GM18861 (cell line): ENCODE measurements around the gene XPO6.

Experiments
- ATAC-seq: cut with Tn5 transposase; IDR thresholded peaks from one replicate; pipeline ENCODE4 v1.9.1; 2021; ENCODE audit not compliant: unreplicated experiment

Gene XPO6

DNA sequence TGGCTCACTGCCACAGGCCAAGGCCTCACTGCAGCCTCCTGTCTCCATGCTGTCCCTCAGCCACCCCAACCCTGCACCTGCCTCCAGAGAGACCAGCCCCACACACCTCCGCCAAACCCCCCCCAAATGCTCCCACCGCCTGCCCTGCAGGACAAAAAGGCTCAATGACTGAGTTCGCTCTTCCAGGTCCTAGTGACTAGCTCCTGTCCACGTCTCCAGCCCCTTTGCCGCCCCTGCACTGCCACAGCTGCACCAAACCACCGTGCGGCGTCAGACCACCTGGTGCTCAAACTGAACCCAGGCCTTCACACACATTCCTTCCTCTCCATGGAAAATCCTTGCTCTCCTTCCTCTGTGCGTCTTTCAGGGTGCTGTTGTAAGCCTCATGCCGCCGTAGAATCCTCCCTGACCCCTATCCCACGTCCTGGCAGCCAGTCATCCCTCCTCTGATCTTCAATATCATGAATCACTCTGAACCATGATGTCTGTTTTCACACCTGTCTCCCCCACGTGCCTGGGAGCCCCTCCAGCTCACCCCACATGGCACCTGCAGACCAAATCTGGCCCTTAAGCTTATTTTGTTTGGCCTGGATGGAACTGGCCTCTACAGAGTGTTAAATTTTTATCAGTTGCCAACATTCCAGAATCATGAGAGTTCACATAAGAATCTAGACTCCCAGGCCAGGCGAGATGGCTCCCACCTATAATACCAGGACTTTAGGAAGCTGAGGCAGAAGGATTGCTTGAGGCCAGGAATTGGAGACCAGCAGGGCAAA is 144.0 kb downstream of the XPO6 start:
- ATAC-seq = no peak

DNA sequence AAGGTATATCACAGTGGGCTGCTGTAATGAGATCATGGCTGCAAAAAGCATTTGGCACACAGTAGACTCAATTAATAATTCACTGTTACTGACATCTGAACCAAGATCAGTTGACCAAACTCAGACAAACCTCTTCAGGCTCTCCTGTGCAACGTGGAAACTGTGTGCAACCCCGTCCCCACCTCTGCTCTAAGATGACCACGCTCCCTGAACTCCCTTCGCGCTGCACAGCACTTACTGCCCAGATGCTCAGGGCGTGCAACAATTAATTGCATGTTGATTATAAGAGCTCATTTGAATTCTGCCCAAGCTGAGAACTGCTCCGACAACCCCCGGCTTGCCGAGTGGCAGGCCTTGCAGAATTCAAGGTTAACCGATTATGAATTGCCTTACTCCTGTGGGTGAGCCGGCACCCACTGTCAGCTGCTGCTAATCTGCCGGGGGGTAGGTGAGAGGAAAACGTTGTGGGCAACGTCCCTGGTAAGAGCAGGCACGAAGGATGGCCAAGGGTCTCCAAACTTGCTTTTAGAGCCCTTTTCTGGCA is 147.0 kb downstream of the XPO6 start:
- ATAC-seq = no peak

DNA sequence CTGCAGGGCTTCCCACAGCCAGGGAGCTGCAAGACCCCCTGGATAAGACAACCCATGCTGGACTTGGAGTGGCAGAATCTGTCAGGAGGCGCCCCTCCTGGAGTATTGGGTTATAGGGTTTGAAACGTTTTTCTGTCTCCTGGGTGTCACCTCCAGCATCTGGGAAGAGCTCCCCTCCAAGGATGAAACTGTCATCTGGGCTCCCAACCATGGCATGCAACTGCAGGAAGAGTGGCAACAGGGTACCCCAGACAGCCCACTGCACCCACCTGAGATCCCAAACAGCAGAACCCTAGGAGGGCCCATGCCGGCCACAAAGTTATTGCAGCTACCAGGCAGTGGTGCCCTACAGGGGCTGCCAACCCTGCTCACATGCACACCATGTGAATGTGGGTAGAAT is 147.6 kb downstream of the XPO6 start:
- ATAC-seq = no peak

- no peak for ATAC-seq
Observed at GRCh38 chr16:28063591-28064061, 148.1 kb downstream of the XPO6 start, which contains the start of gene GSG1L. Gene GSG1L, minus strand, starts transcription at chr16:28063714. Its CDS starts 290 bp downstream, at chr16:28063424.

DNA sequence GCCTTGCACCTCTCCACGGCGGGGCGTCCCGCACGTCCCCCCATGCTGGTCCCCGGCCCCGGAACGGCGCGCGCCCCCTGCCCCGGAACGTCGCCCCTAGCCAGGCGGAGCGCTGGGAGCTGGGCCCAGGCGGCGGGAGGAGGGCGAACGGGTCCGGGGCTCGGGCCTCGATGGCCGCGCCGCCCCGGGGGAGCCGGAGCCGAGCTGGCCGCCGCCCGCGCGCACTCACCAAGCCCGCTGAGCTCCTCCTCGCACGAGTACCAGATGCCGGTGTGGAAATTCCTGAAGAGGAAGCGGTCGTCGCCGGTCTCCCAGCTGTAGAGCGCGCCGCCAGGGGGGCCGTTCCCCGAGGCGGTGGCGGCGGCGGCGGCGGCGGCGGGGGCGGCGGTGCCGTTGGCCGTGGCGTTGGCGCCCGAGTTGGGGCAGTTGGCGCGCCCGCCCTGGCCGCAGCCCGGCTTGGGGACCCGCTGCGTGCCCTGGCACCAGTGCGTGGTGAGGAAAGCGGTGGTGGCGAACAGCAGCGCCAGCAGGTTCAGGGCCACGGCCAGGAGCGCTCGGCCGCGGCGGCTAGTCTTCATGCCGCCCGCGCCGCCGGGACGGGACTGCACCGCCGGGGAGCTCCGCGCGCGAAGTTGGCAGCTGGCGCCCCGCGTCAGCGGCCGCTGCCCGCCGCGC is 148.8 kb downstream of the XPO6 start:
- ATAC-seq = no peak

- no peak for ATAC-seq
Observed at GRCh38 chr16:28062261-28062846, 149.4 kb downstream of the XPO6 start.

DNA sequence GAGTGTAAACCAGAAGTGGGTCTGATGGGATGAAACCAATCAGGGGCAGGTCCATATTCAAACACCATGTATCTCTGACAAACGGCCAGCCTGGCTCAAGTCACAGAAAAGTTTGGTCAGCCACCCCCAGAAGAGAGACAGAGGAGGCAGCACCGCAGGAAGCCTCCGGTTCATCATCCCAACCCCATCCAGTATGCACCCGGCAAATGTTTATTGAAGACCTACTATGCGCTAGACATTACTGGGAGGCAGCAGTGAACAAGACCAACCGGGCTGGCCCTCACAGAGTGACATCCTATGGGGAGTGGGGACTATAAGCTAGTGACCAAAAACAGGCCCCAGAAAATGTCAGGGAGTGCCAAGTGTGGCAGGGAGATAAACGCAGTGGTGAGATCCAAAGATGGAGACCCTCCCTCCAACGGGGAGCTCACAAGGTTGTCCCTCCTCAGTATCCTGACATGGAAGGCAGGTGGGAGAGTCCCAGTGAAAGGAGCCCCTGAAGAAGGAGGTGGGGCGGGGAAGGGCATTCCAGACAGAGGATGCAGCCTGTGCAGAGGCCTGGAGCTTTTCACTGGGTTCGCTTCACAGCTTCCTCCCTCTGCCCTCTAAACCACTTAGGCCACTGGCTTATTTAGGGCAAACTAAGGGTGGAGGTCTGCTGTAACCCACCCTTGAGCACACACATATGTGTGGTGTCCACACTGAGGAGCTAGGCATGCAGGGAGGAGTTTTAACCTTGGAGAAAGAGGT is 150.2 kb downstream of the XPO6 start:
- ATAC-seq = no peak

DNA sequence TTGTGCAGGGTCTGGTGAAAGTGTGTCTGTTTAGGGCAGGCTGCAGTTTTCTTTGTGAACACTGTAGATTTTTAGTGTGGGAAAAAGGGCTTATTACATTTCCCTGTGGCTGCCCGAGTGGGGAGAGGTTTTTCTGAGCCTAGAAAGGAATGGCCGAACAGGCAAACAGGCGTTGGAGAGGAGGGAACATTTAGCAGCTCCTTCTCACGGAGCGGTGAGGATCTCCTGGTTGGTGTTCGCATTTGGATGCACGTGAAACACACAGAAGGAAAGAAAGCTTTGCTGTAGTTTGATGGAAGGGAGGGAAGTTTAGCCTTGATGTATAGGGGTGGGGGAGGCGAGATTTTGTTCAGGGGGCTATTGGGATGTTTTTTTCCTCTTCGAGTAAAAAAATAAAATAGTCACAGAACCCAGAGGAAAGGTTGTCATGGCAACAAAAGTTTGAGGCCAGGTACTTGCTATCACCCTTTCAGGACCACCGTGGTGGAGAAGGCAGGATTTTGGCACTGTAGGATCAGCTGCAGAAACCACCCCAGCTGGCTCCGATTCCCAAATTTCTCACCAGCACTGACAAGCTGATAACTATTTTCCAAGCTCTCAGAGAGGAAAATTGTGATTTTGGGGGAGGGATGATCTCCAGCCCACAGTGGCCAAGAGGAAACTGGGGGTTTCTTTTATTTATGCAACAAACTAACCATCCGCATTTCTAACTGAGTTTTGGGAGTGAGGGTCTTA is 151.8 kb downstream of the XPO6 start:
- ATAC-seq = no peak

GRCh38 chr16:28058839-28059589 is 152.8 kb downstream of the XPO6 start:
- no peak for ATAC-seq

- ATAC-seq = no peak
Observed at GRCh38 chr16:28057949-28058348, 153.8 kb downstream of the XPO6 start.

DNA sequence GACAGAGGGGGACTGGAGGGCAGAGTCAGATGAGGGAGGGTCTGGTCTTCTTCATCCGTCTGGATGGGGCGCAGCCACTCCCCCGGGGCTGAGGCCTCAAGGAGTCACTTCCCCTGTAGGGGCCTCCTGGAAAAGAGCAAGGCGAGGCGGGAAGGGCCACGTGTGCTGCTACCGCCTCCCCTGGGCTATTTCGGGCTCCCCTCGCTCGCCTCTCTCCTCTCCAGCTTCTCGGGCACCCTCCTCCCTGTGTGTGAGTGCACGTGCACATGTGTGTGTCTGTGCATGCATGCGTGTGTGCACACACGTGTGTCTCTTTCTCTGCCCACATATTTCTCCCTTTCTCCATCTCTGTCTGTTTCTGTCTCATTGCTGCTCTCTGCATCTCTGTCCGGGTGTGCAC is 158.3 kb downstream of the XPO6 start:
- no peak for ATAC-seq

DNA sequence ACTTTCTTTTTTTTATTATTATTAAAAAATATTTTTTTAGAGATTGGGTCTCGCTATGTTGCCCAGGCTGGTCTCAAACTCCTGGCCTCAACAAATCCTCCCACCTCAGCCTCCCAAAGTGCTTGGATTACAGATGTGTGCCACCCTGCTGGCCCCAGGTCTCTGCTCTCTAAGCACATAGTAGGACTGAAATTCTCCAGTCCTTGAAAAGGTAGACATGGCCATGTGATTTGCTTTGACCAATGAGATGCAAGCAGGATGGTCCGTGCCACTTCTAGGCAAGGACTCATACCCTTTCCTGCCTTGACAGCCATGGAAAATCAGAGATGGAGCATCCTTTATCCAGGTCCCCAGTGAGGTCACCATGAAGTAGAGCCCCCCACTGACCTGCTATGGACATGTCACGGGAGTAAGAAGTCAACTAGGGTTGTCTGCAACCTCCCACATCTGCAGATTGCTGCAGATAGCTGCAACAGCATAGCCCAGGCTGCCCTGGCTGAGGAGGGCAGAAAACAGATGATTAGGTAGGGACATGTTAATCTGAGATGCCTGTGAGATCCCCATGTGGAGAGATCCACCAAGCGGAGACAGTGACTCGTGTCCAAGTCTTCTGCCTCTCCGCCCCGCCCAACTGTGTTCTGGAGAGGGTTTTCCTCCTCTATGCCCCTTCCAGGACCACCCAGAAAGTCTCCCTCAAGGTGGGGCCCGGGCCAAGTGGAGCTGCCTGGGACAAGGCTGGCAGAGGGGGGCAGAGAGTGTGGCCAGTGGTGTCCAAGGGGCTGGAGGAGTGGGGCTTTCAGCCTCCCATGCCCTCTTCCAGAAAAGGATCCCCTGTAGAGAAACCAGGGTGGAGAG is 159.3 kb downstream of the XPO6 start:
- ATAC-seq = no peak

DNA sequence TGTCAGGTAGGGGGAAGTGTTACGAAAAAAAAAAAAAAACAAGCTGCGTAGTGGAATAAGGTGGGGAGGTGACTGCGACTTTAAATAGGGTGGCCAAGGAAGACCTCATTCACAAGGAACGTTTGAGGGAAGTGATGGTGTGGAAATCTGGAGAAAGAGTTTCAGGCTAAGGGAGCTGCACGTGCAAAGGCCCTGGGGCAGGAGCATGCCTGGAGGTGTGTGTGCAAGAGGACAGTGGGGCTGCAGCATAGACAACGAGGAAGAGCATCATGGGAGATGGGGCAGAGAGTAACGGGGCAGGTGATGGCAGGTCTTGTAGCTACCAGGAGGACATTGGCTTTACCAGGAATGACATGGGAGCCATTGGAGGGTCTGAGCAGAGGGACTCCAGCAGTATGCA is 160.3 kb downstream of the XPO6 start:
- ATAC-seq = no peak
